WTC11 (cell line): ENCODE results near the gene LYPLA2. TPM values are rescaled to one million over a fixed set of nuclear protein-coding genes. Genes with fewer than 3 reads are reported as not detected.

Experiments used
- ATAC-seq: fragments of 200-7000 bp; cut with Tn5 transposase; 2 replicates; pipeline ENCODE4 v1.10.0; 2021; ENCODE audit warnings: mild to moderate bottlenecking, moderate library complexity
- CTCF ChIA-PET: fragments of 300-600 bp; sonication (Branson Sonifier 250); formaldehyde crosslinking; loops from one replicate; lab custom pipeline; 2021; ENCODE audit warnings: antibody characterized with exemption; lab: Charles Lee
- POLR2A ChIA-PET: fragments of 350-600 bp; sonication (Branson Sonifier 250); formaldehyde crosslinking; loops from one replicate; lab custom pipeline; 2021; ENCODE audit warnings: antibody characterized with exemption; lab: Charles Lee
- DNase-seq: peaks from one replicate; pipeline ENCODE4 v3.0.0; 2021; ENCODE audit warnings: low spot score
- H3K27ac Mint-ChIP-seq: 2 replicates; pipeline ENCODE4 v1.8.0; 2021; ENCODE audit warnings: mixed read lengths
- H3K27me3 Mint-ChIP-seq: 2 replicates; pipeline ENCODE4 v1.8.0; 2021; ENCODE audit warnings: low read depth, mild to moderate bottlenecking, moderate library complexity, mixed read lengths
- H3K36me3 Mint-ChIP-seq: 2 replicates; pipeline ENCODE4 v1.8.0; 2021; ENCODE audit warnings: mixed read lengths
- H3K4me1 Mint-ChIP-seq: 2 replicates; pipeline ENCODE4 v1.8.0; 2022; ENCODE audit warnings: mixed read lengths
- H3K4me3 Mint-ChIP-seq: 2 replicates; pipeline ENCODE4 v1.8.0; 2021; ENCODE audit warnings: mild to moderate bottlenecking, moderate library complexity, mixed read lengths
- H3K9me3 Mint-ChIP-seq: 2 replicates; pipeline ENCODE4 v1.8.0; 2021; ENCODE audit warnings: mixed read lengths
- FOXP1 ChIP-seq: sonication (generic); formaldehyde crosslinking; IDR thresholded peaks from 2 replicates; pipeline ENCODE4 v1.8.0; 2022; ENCODE audit warnings: missing genetic modification reagents, mild to moderate bottlenecking, moderate library complexity, borderline replicate concordance
- GTF2I ChIP-seq: fragments of 250-450 bp; sonication (Bioruptor Pico); conservative IDR thresholded peaks from 2 replicates; pipeline ENCODE4 v1.4.0; 2021; ENCODE audit warnings: mild to moderate bottlenecking
- HMGA2 ChIP-seq: fragments of 250-450 bp; sonication (Bioruptor Pico); IDR thresholded peaks from 2 replicates; pipeline ENCODE4 v1.4.0; 2021; ENCODE audit warnings: mild to moderate bottlenecking, moderate library complexity
- JAZF1 ChIP-seq: fragments of 250-450 bp; sonication (Bioruptor Pico); IDR thresholded peaks from 2 replicates; pipeline ENCODE4 v1.9.0; 2021; ENCODE audit warnings: moderate library complexity, mild to moderate bottlenecking, inconsistent platforms
- JUN ChIP-seq: sonication (generic); formaldehyde crosslinking; IDR thresholded peaks from 2 replicates; pipeline ENCODE4 v1.8.0; 2023; ENCODE audit warnings: mild to moderate bottlenecking, missing genetic modification reagents
- NFATC4 ChIP-seq: fragments of 250-450 bp; sonication (Bioruptor Pico); IDR thresholded peaks from 2 replicates; pipeline ENCODE4 v1.9.0; 2021; ENCODE audit warnings: mild to moderate bottlenecking
- NR3C1 ChIP-seq: sonication (generic); formaldehyde crosslinking; conservative IDR thresholded peaks from 2 replicates; pipeline ENCODE4 v1.8.1; 2023; ENCODE audit warnings: low read depth, mild to moderate bottlenecking, missing genetic modification reagents
- PRRX2 ChIP-seq: fragments of 250-450 bp; sonication (Bioruptor Pico); IDR thresholded peaks from 2 replicates; pipeline ENCODE4 v1.8.0; 2021; ENCODE audit warnings: mild to moderate bottlenecking
- SOX15 ChIP-seq: fragments of 250-450 bp; sonication (Bioruptor Pico); IDR thresholded peaks from 2 replicates; pipeline ENCODE4 v1.9.0; 2021; ENCODE audit warnings: mild to moderate bottlenecking
- STAT6 ChIP-seq: sonication (generic); formaldehyde crosslinking; conservative IDR thresholded peaks from 2 replicates; pipeline ENCODE4 v1.8.1; 2023; ENCODE audit warnings: mild to moderate bottlenecking, low read depth, missing genetic modification reagents, moderate library complexity
- TCF7 ChIP-seq: sonication (generic); formaldehyde crosslinking; IDR thresholded peaks from 2 replicates; pipeline ENCODE4 v1.8.0; 2022; ENCODE audit warnings: mild to moderate bottlenecking, low read depth, missing genetic modification reagents, moderate library complexity
- TP53 ChIP-seq: sonication (generic); formaldehyde crosslinking; IDR thresholded peaks from 2 replicates; pipeline ENCODE4 v1.8.1; 2023; ENCODE audit warnings: mild to moderate bottlenecking, missing genetic modification reagents
- USF1 ChIP-seq: sonication (generic); formaldehyde crosslinking; IDR thresholded peaks from 2 replicates; pipeline ENCODE4 v1.8.0; 2022; ENCODE audit warnings: mild to moderate bottlenecking, missing genetic modification reagents
- ZNF263 ChIP-seq: sonication (generic); formaldehyde crosslinking; IDR thresholded peaks from 2 replicates; pipeline ENCODE4 v1.8.1; 2022; ENCODE audit warnings: low read depth, mild to moderate bottlenecking, moderate library complexity, missing genetic modification reagents
- ZNF396 ChIP-seq: fragments of 250-450 bp; sonication (Bioruptor Pico); IDR thresholded peaks from 2 replicates; pipeline ENCODE4 v1.8.0; 2021; ENCODE audit warnings: mild to moderate bottlenecking, moderate library complexity, borderline replicate concordance
- ZNF425 ChIP-seq: fragments of 250-450 bp; sonication (Bioruptor Pico); conservative IDR thresholded peaks from 2 replicates; pipeline ENCODE4 v1.9.0; 2021; ENCODE audit warnings: mild to moderate bottlenecking
- total RNA-seq: library from RNA; stranded (reverse); gene quantifications from 3 replicates; pipeline ENCODE4 v1.2.3, GENCODE V29; 2021

Gene LYPLA2
- total RNA-seq, 1 experiment from 2014 or later: 164 TPM

- Mint-ChIP-seq H3K4me3 (no peak overlapping the region), H3K36me3 (peaks cover 13% of the 10 kb centered on the region), H3K9me3 (no peaks in the 10 kb centered on the region), H3K4me1 (peaks cover 16% of the 10 kb centered on the region), H3K27me3 (peaks cover 17% of the 10 kb centered on the region), H3K27ac (no peak overlapping the region)
- POLR2A ChIA-PET: no interaction called here
- no peak for ATAC-seq
- no peak for DNase-seq
- TF ChIP-seq STAT6 (CRISPR knock-in tag) (no peak), ZNF263 (CRISPR knock-in tag) (no peak), GTF2I (no peak), SOX15 (CRISPR knock-in tag) (no peak), PRRX2 (no peak), TCF7 (CRISPR knock-in tag) (no peak), JAZF1 (CRISPR knock-in tag) (no peak), NR3C1 (CRISPR knock-in tag) (no peak), JUN (CRISPR knock-in tag) (no peak), HMGA2 (CRISPR knock-in tag) (no peak), FOXP1 (CRISPR knock-in tag) (no peak), NFATC4 (CRISPR knock-in tag) (no peak), USF1 (CRISPR knock-in tag) (no peak), ZNF425 (no peak), ZNF396 (CRISPR knock-in tag) (no peak)
- CTCF ChIA-PET: interaction anchor here (0.9 to 7.8 kb wide), 9 partner anchors 9 to 161 kb away, joined by 3 to 109 read pairs (median 4); partner anchors contain the start of gene PITHD1
Observed at GRCh38 chr1:23797478-23798448, 6.8 kb downstream of the LYPLA2 start.

- DNase-seq: peak; percentile 53
- Mint-ChIP-seq H3K4me3 (peak overlapping the region; percentile 96), H3K27ac (peak overlapping the region; percentile 68)
Observed at GRCh38 chr1:23798662-23799142, 7.8 kb downstream of the LYPLA2 start.

More at GRCh38 chr1:23798662-23799142, 7.8 kb downstream of the LYPLA2 start:
- Mint-ChIP-seq H3K9me3 (no peaks in the 10 kb centered on the region), H3K27me3 (peaks cover 17% of the 10 kb centered on the region), H3K36me3 (peaks cover 13% of the 10 kb centered on the region), H3K4me1 (peaks cover 14% of the 10 kb centered on the region)
- peak; percentile 8 for ATAC-seq
- ChIA-PET POLR2A (interaction anchor here (1.5 kb wide), 1 partner anchor 47 kb away, joined by 3 read pairs; no protein-coding TSS in a partner anchor), CTCF (interaction anchor here (0.9 to 7.8 kb wide), 7 partner anchors 8 to 118 kb away, joined by 3 to 109 read pairs (median 22); partner anchors contain the start of genes LYPLA2 and PITHD1)
- TF ChIP-seq FOXP1 (CRISPR knock-in tag) (0 out of 2 replicates have a peak, but pooled peaks have one; percentile 32), TP53 (CRISPR knock-in tag) (no peak)
